Stimulated activated CD4-positive, alpha-beta T cell treated with anti-CD3 and anti-CD28 coated beads, Interleukin-12 subunit alpha, Interleukin-12 subunit beta, amount 100 ng/mL, for 4 hours (primary cell): Measurements from ENCODE around the gene OR4C46.
"Not testable (repeated sequence)": the region's sequence is repeated elsewhere in the genome, so short reads cannot be mapped to it uniquely, and the experiment has no call there.

ENCODE experiments used
- DNase-seq: peaks from one replicate; pipeline ENCODE4 v3.0.0-alpha.2; 2020

Gene OR4C46

DNA sequence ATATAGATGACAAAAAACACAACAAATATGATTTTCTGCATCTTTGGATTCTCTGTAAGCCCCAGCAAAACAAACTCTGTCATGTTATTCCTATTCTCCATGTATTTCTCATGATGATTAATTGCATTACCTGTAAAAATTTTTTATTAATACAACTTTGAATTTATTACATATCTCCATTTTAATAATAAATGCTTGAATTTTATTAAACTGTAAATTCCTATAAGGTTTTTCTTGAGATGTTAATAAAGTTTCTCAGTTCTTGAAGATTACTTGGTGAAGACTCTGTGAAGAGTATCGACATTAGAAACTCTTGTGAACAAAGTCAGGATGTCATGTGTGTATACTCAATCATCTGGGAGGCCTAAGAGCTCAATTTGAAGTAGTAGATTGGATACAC, at the start of gene OR4C46:
TSS of gene OR4C46 (minus strand) at position 101 of the 400 bp plus-strand sequence. CDS start at position 101, 0 bp downstream.
- DNase-seq: no peak

DNA sequence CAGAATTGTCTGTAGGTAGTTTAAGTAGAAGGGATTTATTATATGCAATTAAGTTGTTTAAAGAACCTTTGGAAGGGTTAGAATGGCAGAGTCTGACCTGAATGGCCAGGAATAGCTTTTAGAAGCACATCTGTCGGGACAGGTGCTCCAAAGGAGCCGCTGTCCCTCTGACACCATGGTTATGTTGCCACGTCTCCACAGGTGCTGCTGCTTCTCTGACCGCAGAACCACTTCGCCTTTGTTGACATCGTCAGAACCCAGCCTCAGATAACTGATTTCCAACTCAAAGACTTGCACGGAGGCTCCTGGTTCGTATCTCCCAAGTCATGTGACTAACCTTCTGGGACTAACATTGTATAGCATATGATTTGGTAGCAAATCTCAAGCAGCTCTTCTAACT, 41.8 kb upstream of the OR4C46 start:
- DNase-seq: not testable (repeated sequence)

DNA sequence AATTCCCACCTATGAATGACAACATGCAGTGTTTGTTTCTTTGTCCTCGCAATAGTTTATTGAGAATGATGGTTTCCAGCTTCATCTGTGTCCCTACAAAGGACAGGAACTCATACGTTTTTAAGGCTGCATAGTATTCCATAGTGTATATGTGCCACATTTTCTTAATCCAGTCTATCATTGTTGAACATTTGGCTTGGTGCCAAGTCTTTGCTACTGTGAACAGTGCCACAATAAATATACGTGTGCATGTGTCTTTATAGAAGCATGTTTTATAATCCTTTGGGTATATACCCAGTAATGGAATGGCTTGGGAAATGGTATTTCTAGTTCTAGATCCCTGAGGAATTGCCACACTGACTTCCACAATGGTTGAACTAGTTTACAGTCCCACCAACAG, 42.4 kb downstream of the OR4C46 start:
- not testable (repeated sequence) for DNase-seq

- DNase-seq: no peak
These were observed 44.9 kb downstream of the OR4C46 start for GRCh38 chr11:54558919-54559318.

- no peak for DNase-seq
These were observed 45.4 kb downstream of the OR4C46 start for GRCh38 chr11:54558407-54558806.
